ENCODE data around the gene RAVER1.

Gene RAVER1

GRCh38 chr19:10266706-10267105, 66.6 kb downstream of the RAVER1 start:
- no peak for DNase-seq
